ENCODE data around the gene EMILIN3.

EMILIN3 gene

DNA sequence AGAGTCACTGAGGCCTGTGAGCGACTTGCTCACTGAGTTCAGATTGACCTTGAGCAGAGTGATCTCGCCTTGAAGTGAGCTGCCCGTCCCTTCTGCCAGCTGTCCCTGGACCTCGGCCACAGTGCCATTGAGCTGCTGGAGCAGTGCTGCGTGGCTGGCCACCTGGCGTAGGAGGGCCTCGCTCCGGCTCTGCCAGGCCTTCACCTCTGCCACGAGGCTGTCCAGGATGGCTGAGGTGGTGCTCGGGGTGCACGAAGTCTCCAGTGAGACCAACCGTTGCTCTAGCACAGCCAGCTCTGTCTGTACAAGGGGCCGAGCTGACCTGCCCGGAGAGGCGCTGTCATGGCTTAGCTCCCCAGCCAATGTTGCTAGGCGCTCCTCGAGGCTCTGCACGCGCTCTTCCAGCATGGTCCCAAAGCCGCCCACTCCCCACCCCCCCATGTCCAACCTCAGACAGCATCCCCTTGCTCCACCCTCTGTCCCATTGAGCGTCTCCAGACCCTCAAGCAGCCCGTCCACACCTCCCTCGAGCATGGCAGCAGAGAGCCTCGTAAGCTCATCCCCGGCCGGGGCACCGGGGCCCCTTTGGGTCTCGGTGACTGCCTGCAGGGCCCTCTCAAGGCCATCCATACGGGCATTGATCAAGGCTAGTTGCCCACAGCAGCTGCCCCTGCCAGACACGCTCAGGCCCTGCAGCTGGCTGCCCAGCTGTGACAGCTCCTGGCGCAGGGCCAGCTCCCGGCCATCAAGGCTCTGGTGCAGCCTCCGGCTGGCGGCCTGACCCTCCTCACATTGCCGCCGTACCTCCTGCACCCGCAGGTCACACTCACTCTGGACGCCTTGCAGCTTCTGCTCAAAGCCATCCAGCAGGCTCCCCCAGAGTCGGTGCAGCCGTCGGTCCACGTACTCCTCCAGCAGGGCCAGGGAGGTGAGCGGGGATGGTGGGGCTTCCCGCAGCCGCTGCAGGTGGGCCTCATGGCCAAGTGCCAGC, 4.6 kb downstream of the EMILIN3 start:
- DNase-seq, result no peak

DNA sequence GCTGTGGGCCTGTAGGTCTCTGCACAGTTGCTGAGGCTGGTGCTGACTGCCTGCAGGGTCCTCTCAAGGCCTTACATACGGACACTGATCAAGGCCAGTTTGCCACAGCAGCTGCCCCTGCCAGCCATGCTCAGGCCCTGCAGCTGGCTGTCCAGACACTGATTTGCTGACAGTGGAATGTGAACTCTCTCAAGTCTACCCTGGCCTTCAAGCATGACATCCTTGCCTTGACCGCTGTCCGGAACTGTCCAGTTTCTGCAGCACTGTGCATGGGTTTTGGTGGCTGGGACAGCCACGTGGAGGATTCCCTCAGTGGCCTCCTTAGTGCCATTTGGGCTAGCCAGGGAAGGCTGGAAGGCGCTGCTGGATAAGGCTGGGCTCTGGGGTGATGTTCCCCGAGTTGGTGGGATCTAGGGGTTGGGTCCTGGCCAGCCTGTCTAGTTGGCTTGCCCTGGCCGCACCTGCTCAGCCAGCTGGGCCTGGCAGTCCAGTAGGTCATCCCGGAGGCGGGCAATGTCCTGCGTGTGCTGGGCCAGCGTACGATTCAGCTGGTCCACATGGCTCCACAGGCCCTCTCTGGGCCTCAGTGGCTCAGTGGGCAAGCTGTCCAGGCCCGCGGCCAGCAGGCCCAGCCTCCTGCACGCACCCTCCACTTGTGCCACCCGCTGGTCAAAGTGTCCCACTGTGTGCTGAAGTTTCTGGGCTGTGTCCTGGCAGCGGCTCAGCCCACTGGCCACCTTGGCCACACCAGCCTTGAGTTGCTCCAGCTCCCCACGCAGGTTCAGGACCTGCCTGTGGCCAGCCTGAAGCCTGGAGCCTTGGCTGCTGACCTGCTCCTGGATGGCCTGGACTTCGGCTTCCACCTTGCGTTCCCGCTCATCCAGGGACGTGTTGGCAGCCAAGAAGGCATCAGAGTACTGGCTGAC, 5.5 kb downstream of the EMILIN3 start:
- no peak for DNase-seq

DNA sequence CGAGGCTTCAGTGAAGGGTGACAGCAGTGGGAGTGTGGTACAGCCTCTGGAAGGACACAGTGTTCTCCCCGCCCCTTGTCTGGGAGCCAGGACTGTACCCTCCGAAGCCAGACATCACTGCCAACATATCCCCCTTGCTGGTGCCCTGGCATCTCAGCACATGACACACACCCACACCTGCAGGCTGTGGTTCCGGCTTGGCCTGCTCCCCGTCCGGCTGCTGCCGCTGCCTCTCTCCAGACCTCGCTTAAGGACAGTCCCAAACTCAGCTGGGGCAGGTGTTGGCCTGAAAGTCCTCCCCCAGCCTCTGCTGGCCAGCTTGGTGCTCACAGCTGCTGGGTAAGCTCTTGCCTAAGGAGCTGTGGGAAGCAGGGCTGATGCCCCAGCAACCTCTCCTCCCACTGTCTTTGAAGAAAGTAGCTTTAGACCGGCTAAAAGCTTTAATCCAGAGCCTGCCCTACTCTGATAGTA, 7.0 kb downstream of the EMILIN3 start:
- no peak for DNase-seq

GRCh38 chr20:41358717-41359116, 7.9 kb downstream of the EMILIN3 start:
- DNase-seq, result no peak

GRCh38 chr20:41358230-41358629, 8.4 kb downstream of the EMILIN3 start:
- no peak for DNase-seq

DNA sequence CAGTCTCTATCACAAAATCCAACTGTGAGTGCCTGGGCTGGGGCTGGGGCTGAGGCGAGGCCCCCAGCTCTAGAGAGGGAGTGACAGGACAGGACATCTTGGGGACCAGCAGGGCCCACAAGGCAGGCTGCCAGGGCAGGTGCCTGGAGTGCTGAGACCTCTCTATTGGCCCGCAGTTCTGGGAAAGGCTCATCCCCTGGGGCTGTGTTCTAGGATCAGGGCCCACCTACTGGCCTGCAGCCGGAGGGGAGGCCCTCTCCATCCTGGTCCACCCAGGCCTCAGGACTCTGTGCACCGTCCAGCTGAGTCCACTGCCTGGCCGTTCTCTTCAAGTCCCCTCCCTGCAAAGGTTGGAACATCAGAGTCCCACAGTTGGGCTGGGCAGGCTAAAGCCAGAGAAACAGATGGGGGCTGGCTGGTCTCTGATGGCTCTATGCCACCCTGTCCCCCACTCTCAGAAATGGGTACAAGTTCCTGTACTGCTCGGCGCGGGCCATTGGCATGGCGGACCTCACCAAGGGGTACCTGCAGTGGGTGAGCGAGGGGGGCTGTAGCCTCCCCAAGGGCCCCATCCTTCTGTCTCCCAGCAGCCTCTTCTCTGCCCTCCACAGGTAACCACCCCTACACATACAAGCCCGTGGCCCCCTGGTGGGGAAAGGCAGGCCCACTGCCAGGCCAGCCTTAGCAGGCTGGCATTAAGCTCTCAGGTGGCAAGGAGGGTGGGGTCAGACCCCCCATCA, 9.0 kb downstream of the EMILIN3 start:
- no peak for DNase-seq

DNA sequence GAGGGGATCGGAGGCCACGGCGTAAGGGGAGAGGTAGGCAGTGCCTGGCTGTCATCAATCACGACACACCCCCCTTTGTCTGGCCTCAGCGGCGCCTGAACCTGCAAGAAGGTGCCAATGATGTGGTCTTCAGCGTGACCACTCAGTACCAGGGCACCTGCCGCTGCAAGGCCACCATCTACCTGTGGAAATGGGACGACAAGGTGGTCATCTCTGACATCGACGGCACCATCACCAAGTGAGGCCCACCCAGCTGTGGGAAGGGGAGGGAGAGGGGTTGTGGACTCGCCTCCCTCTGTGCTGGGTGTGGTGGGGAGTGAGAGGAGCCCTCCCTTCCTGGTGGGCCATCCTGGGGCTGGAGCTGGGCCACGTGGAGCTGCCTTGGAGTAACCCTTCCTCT, 9.7 kb downstream of the EMILIN3 start:
- DNase-seq, result no peak

DNA sequence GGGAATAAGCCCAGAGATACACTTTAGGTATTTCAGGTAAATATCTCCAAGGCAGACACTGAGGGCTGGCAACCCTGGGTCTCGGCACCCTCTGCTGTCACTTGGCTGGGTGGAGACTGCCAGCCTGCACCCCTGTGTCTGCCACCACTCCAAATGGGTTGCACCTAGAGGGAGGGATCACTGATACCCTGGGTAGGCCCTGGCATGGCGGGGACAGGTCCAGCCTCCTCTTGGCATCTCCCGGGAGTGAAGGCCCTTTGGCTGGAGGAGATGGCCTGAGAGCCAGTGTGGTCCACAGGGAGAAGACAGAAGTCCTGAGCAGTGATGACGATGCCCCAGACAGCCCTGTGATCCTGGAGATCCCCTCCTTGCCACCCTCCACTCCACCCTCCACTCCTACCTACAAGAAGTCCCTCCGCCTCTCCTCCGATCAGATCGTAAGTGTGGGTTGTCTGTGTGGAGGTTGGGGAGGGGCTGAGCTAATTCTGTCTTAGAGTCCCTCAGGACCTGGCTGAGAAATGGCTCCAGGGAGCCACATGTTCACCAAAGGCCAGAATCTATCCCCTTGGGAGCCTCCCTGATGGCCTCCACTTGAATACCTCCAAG, 10.9 kb downstream of the EMILIN3 start:
- DNase-seq, result no peak

GRCh38 chr20:41355192-41355591, 11.4 kb downstream of the EMILIN3 start:
- no peak for DNase-seq

- DNase-seq, result no peak
Observed at GRCh38 chr20:41353530-41353929, 13.1 kb downstream of the EMILIN3 start.

- DNase-seq, result no peak
Observed at GRCh38 chr20:41352666-41353065, 14.0 kb downstream of the EMILIN3 start.

GRCh38 chr20:41352106-41352505, 14.5 kb downstream of the EMILIN3 start:
- no peak for DNase-seq

- no peak for DNase-seq
Observed at GRCh38 chr20:41350408-41350962, 16.1 kb downstream of the EMILIN3 start.

- no peak for DNase-seq
Observed at GRCh38 chr20:41349943-41350342, 16.7 kb downstream of the EMILIN3 start.

- no peak for DNase-seq
Observed at GRCh38 chr20:41349266-41349665, 17.4 kb downstream of the EMILIN3 start.

- no peak for DNase-seq
Observed at GRCh38 chr20:41348430-41349172, 18.0 kb downstream of the EMILIN3 start.

GRCh38 chr20:41347523-41348429, 18.8 kb downstream of the EMILIN3 start:
- DNase-seq, result no peak

- no peak for DNase-seq
Observed at GRCh38 chr20:41345729-41346067, 20.9 kb downstream of the EMILIN3 start.

- DNase-seq, result no peak
Observed at GRCh38 chr20:41344938-41345728, 21.5 kb downstream of the EMILIN3 start.

Measured in NCI-H2107 (cell line).